IPS-15b (cell line): ENCODE data around the gene GNA12.
"Not testable (repeated sequence)": the region's sequence is repeated elsewhere in the genome, so short reads cannot be mapped to it uniquely, and the experiment has no call there.

Source experiments
- H3K27me3 ChIP-seq: one replicate; pipeline ENCODE4 v1.6.1; 2013; ENCODE audit warnings: low read length; ENCODE audit not compliant: control insufficient read depth, insufficient read depth
- H3K36me3 ChIP-seq: one replicate; pipeline ENCODE4 v1.6.1; 2013; ENCODE audit warnings: low read length; ENCODE audit not compliant: control insufficient read depth, insufficient read depth
- H3K4me1 ChIP-seq: one replicate; pipeline ENCODE4 v1.6.1; 2013; ENCODE audit warnings: mild to moderate bottlenecking, low read length; ENCODE audit not compliant: control insufficient read depth, insufficient read depth
- H3K4me3 ChIP-seq: one replicate; pipeline ENCODE4 v1.5.1; 2013; ENCODE audit warnings: low read depth, low read length
- H3K9ac ChIP-seq: one replicate; pipeline ENCODE4 v1.6.1; 2013; ENCODE audit warnings: low read depth, mild to moderate bottlenecking, low read length
- H3K9me3 ChIP-seq: one replicate; pipeline ENCODE4 v1.6.1; 2013; ENCODE audit warnings: mild to moderate bottlenecking, low read length; ENCODE audit not compliant: control insufficient read depth, insufficient read depth

The GNA12 gene

GRCh38 chr7:2701832-2702593, 142.1 kb downstream of the GNA12 start:
- H3K4me1 ChIP-seq, result no peaks in the 10 kb centered on the region
- no peaks in the 10 kb centered on the region for H3K9me3 ChIP-seq
- no peaks in the 10 kb centered on the region for H3K27me3 ChIP-seq
- H3K36me3 ChIP-seq, result no peaks in the 10 kb centered on the region
- no peak overlapping the region for H3K4me3 ChIP-seq
- H3K9ac ChIP-seq, result no peak overlapping the region

- Histone ChIP-seq H3K4me3 (no peak overlapping the region), H3K36me3 (no peaks in the 10 kb centered on the region), H3K9ac (no peak overlapping the region), H3K27me3 (no peaks in the 10 kb centered on the region), H3K9me3 (no peaks in the 10 kb centered on the region), H3K4me1 (no peaks in the 10 kb centered on the region)
Observed at GRCh38 chr7:2701424-2701823, 142.7 kb downstream of the GNA12 start.

GRCh38 chr7:2700141-2700850, 143.8 kb downstream of the GNA12 start:
- Histone ChIP-seq H3K4me1 (no peaks in the 10 kb centered on the region), H3K9me3 (no peaks in the 10 kb centered on the region), H3K9ac (no peak overlapping the region), H3K36me3 (no peaks in the 10 kb centered on the region), H3K4me3 (no peak overlapping the region), H3K27me3 (no peaks in the 10 kb centered on the region)

GRCh38 chr7:2699289-2699620, 144.9 kb downstream of the GNA12 start:
- H3K4me1 ChIP-seq, result no peaks in the 10 kb centered on the region
- no peaks in the 10 kb centered on the region for H3K9me3 ChIP-seq
- H3K27me3 ChIP-seq, result no peaks in the 10 kb centered on the region
- H3K36me3 ChIP-seq, result no peaks in the 10 kb centered on the region
- H3K4me3 ChIP-seq, result no peak overlapping the region
- no peak overlapping the region for H3K9ac ChIP-seq

- Histone ChIP-seq H3K9me3 (no peaks in the 10 kb centered on the region), H3K27me3 (no peaks in the 10 kb centered on the region), H3K9ac (no peak overlapping the region), H3K4me3 (no peak overlapping the region), H3K36me3 (no peaks in the 10 kb centered on the region), H3K4me1 (no peaks in the 10 kb centered on the region)
Observed at GRCh38 chr7:2698581-2699288, 145.4 kb downstream of the GNA12 start.

- peaks cover 11% of the 10 kb centered on the region for H3K27me3 ChIP-seq
- H3K9ac ChIP-seq, result not testable (repeated sequence)
Observed at GRCh38 chr7:2694122-2694436, 150.0 kb downstream of the GNA12 start.

GRCh38 chr7:2693420-2694121, 150.5 kb downstream of the GNA12 start:
- H3K4me3 ChIP-seq, H3K9me3 ChIP-seq, H3K4me1 ChIP-seq, H3K9ac ChIP-seq, H3K36me3 ChIP-seq: not testable (repeated sequence)
- peaks cover 16% of the 10 kb centered on the region for H3K27me3 ChIP-seq

More at GRCh38 chr7:2694122-2694436, 150.0 kb downstream of the GNA12 start:
- H3K36me3 ChIP-seq, H3K9me3 ChIP-seq, H3K4me3 ChIP-seq, H3K4me1 ChIP-seq: not testable (repeated sequence)

- Histone ChIP-seq H3K4me1 (peaks cover 3% of the 10 kb centered on the region), H3K9ac (no peak overlapping the region), H3K4me3 (no peak overlapping the region), H3K27me3 (peaks cover 20% of the 10 kb centered on the region), H3K9me3 (no peaks in the 10 kb centered on the region), H3K36me3 (no peaks in the 10 kb centered on the region)
Observed at GRCh38 chr7:2692543-2692942, 151.6 kb downstream of the GNA12 start.

GRCh38 chr7:2691932-2692439, 152.1 kb downstream of the GNA12 start:
- not testable (repeated sequence) for H3K9ac ChIP-seq, H3K36me3 ChIP-seq, H3K4me1 ChIP-seq, H3K4me3 ChIP-seq, H3K9me3 ChIP-seq
- peaks cover 23% of the 10 kb centered on the region for H3K27me3 ChIP-seq

GRCh38 chr7:2691011-2691707, 152.9 kb downstream of the GNA12 start:
- Histone ChIP-seq H3K4me1 (peaks cover 3% of the 10 kb centered on the region), H3K27me3 (peaks cover 23% of the 10 kb centered on the region)

More at GRCh38 chr7:2691011-2691707, 152.9 kb downstream of the GNA12 start:
- no peaks in the 10 kb centered on the region for H3K36me3 ChIP-seq
- no peak overlapping the region for H3K4me3 ChIP-seq
- no peak overlapping the region for H3K9ac ChIP-seq
- no peaks in the 10 kb centered on the region for H3K9me3 ChIP-seq
